Fibroblast of peridontal ligament (primary cell): Measurements from ENCODE around the gene ECEL1.

ENCODE experiments used
- DNase-seq: peaks from one replicate; pipeline ENCODE4 v3.0.0-alpha.2; 2010; ENCODE audit errors: extremely low read depth

The ECEL1 gene

DNA sequence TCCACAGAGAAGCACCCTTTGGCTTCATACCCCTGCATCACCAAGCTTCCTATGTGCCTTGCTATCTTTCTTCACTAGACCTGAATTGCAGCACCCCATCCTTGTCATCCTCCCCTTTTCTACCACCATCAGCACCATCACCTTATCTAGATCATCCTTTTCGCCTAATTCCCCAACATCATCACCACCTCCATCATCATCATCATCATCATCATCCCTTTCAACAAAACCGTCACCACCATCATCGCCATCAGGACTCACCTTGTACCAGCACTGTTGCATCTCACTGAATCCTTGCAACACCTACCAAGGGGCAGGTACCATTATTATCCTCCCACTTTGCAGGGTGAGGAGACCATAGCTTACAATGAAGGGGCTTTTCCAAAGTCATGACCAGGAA lies 10.8 kb upstream of the ECEL1 start:
- DNase-seq: no peak

- DNase-seq: no peak
Measured at GRCh38 chr2:232497348-232497747, 9.7 kb upstream of the ECEL1 start.

- no peak for DNase-seq
Measured at GRCh38 chr2:232496501-232497270, 9.1 kb upstream of the ECEL1 start.

DNA sequence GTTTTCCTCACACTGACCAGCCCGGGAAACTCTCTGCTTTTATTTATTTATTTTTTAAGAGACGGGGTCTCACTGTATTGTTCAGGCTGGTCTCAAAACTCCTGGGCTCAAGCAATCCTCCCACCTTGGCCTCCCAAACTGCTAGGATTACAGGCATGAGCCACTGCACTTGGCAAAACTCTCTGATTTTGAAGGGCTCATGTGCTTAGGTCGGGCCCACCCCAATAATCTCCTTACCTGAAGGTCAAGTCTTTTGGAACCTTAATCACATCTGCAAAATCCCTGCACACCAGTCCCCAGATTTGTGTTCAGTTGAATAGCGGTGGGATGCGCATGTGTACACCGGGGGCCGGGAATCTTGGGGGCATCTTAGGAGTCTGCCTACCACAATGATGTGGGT lies 7.7 kb upstream of the ECEL1 start:
- DNase-seq: no peak

GRCh38 chr2:232494542-232494941 lies 6.9 kb upstream of the ECEL1 start:
- DNase-seq: no peak

- no peak for DNase-seq
Measured at GRCh38 chr2:232493701-232494474, 6.3 kb upstream of the ECEL1 start.

DNA sequence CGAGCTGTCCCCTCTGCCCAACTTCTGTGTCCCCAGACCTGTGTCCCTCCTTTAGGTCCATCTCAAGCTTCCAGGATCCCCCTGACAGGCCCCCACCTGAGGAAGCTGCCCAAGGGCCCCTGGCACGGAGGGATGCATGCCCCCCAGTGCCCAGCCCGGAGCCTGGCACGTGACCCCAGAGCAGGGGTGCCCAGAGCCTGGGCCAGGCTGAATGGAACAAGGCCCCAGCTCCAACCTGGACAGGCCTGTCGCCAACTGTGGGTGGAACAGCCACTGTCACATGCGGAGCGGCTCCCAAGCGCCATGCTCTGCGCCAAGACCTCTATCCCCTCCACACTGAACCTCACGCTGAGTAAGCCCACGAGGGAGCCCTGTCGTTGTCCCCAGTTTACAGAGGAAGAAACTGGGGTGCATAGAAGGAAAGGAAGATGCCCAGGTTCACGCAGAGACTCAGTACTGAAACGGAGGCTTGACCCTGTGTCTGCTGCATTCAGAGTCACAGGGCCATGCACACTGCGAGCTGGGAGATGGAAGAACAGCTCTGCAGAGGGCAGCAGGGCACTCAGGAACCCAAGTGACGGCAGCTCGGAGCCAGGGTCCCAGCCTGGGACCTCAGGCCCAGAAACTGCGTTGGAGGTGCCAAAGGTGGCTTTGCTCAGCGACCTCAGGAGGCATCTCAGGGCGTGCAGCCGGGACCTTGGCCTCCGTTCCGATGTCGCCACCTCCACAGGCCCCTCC lies 5.5 kb upstream of the ECEL1 start:
- DNase-seq: no peak

DNA sequence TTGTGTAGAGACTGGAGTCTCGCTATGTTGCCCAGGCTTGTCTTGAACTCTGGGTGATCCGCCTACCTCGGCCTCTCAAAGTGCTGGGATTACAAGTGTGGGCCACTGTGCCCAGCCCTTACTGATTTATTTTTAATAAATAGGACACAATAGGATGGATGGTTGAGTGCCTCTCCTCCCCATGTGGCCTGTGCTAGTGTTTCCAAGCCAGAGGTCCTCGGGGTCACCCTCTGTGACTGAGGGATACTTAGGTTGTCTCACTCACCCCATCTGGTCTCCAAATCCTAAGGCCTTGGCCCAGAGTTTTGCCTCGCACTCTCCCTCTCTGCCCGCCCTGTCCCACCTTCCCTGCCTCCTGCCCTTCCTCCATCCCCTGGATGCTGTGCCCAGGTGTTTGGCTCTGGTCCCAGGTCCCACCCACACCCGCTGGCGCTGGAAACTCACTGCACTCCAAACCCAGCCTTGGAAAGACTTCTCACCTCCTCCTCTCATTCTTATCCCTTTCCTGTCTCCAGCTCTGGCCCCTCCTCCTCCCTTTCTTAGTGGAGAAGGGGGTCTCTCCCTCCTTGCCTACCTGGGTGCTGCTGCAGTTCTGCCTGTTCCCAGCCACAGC lies 4.7 kb upstream of the ECEL1 start:
- DNase-seq: no peak

DNA sequence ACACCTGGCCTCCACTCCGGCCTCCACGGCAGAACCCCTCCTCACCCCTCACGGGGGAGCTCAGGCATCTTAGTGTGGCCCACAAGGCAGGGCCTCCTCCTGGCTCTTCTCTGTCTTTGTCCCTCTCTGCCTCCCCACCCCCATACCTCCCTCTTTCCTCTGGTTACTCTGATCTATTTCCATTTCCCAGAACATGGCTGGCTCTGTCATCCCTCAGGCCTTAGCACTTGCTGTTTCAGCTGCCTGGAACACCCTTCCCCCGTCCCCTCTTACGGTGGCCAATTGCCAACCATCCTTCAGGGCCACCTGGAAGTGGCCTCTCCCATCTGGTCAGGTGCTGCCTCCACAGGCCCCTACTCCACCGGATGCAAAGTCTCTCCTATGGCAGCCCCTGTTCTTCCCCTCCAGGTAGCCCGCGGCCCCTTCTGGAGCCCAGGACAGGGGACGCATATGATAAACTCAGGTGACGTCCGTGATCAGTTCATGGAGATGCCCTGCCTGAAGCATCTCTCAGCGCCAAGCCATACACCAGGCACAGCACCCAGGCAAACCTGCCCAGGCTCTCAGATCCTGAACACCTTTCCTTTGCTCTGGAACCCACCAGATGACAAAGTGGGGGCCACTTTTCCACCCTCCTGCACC lies 3.6 kb upstream of the ECEL1 start:
- no peak for DNase-seq

DNA sequence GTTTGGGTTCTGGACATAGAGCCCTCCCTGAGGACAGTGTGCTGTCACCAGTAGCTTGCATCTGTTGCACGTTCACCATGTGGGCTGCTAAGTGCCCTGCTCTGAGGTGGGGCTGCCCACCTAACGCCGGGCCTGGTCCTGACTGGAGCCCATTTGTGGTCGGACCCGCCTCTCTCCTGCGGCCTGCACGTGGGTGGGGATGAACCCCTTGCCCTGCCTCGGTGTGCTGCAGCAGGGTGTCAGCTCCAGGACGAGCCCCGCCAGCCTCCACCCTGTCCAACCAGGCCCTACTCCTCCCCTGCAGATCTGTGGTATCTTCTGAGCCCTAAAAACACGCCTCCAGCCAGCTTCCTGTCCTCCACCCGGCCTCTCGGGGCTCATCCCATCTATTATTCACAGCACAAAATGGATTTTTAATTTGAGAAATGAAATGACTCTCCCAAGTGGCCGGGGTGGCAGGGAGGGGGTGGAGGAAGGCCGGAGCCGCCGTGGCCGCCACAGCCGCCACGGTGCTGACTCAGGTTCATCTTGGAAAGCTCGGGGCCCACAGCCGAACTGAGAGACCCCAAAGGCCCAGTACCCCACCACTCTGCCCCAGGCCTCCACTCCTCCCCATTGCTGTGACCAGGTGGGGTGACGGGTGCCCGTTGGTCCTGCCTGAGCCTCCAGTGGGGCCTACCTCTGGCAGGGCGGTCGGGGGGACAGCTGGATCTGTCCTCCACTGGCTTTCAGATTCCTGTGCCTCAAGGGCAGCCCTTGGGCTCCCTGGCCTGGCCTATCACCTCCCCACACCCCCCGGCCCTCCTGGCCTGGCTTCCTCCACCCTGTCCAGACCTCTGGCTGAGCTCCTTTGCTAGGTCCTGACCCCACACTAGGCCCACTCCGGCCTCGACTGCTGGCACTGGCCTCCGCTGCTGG lies 2.8 kb upstream of the ECEL1 start:
- DNase-seq: no peak

GRCh38 chr2:232489516-232490220 lies 2.0 kb upstream of the ECEL1 start:
- DNase-seq: no peak

DNA sequence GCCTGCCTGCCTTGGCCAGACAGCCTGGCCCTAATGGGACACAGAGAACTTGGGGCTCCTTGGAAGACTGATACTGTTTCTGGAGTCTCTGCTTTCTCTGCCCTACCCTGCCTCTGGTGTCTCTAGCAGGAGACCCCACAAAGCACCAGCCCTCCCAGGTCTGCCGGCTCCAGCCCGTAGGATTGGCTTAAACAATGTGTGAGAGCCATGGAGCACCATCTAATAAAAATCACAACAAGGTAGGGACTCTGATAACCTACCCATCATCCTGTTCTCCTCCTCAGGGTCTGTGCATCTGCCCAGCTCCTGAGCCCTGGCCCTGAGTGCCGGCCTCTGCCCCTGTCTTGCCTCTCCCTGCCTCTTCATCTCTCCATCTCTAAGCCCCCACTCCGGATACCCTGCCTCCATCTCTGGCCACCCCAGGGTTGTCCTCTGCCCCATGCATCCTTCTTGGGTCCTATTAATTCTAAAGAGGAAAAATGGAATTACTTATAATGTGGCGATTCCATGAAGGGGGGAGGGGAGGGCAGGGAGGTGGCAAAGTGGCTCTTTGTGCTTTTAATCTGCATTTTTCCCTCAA lies 1.2 kb upstream of the ECEL1 start:
- DNase-seq: no peak

DNA sequence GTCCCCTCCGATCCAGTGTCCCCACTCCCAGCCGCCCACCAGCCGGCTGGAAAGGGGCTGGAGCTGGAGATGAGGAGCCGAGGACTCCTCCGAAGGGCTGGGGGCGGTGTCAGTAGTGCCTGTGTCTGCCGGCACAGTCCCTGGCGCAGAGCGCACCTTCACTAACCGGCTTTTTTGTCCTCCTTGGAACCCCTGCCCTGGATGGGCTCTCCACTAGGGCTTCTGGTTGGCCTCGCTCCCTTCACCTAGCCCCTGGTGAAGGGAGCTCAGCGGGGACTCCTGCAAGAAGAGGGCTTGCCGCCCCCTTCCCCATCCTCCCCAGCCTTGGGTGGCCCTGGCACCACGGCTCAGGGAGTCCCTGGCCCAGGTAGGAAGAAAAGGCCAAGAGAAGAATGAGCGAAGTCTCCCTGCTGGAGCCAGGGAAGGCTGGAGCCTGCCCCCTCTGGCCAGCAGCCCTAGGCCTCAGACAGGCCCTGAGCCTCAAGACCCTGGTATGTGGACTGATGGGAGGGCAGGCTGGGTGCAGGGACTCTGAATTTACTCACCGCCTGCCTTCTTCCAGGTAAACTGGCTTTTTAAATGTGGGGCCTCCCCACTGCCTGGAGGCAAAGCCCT lies 570 bp upstream of the ECEL1 start:
- DNase-seq: no peak

GRCh38 chr2:232486558-232487384 lies 863 bp downstream of the ECEL1 start:
- no peak for DNase-seq

- DNase-seq: no peak
Measured at GRCh38 chr2:232485757-232486557, 1.7 kb downstream of the ECEL1 start.

GRCh38 chr2:232485348-232485756 lies 2.3 kb downstream of the ECEL1 start:
- no peak for DNase-seq

- no peak for DNase-seq
Measured at GRCh38 chr2:232484628-232485347, 2.8 kb downstream of the ECEL1 start.
